Endothelial cell (in vitro differentiated cells): Measurements from ENCODE around the gene SHC2. TPM values are rescaled to one million over a fixed set of nuclear protein-coding genes. Genes with fewer than 3 reads are reported as not detected.

Experiments used
- DNase-seq: peaks from one replicate; pipeline ENCODE4 v3.0.0; 2021; ENCODE audit warnings: low spot score
- H3K27ac Mint-ChIP-seq: one replicate; pipeline ENCODE4 v1.8.0; 2021; ENCODE audit warnings: mixed read lengths, inconsistent platforms; ENCODE audit not compliant: unreplicated experiment
- H3K27me3 Mint-ChIP-seq: one replicate; pipeline ENCODE4 v1.8.0; 2021; ENCODE audit warnings: mild to moderate bottlenecking, moderate library complexity, mixed read lengths, inconsistent platforms; ENCODE audit not compliant: unreplicated experiment
- H3K36me3 Mint-ChIP-seq: one replicate; pipeline ENCODE4 v1.8.0; 2021; ENCODE audit warnings: mild to moderate bottlenecking, low read depth, mixed read lengths, inconsistent platforms; ENCODE audit not compliant: unreplicated experiment
- H3K4me1 Mint-ChIP-seq: one replicate; pipeline ENCODE4 v1.8.0; 2021; ENCODE audit warnings: mild to moderate bottlenecking, mixed read lengths, inconsistent platforms; ENCODE audit not compliant: unreplicated experiment
- H3K4me3 Mint-ChIP-seq: one replicate; pipeline ENCODE4 v1.8.0; 2021; ENCODE audit warnings: mild to moderate bottlenecking, mixed read lengths, inconsistent platforms; ENCODE audit not compliant: unreplicated experiment
- H3K9me3 Mint-ChIP-seq: one replicate; pipeline ENCODE4 v1.8.0; 2021; ENCODE audit warnings: mixed read lengths, inconsistent platforms; ENCODE audit not compliant: unreplicated experiment
- CTCF ChIP-seq: fragments of 200-600 bp; sonication (generic); IDR thresholded peaks from one replicate; pipeline ENCODE4 v1.5.0; 2021; ENCODE audit warnings: antibody characterized with exemption; ENCODE audit not compliant: unreplicated experiment
- total RNA-seq: library from RNA; stranded (reverse); fragmentation: NEBNext Ultra II Directional; extraction: Animal tissue kit (Norgen Biotek cat#: 25700); gene quantifications from one replicate; pipeline ENCODE4 v1.2.1, GENCODE V29; 2021; ENCODE audit not compliant: unreplicated experiment

Gene SHC2
- total RNA-seq, 1 donor from 2014 or later: 46.9 TPM

GRCh38 chr19:372306-372890 is 88.4 kb downstream of the SHC2 start:
- no peaks in the 10 kb centered on the region for H3K4me1 Mint-ChIP-seq
- no peaks in the 10 kb centered on the region for H3K9me3 Mint-ChIP-seq
- H3K36me3 Mint-ChIP-seq: no peaks in the 10 kb centered on the region
- no peak overlapping the region for H3K27ac Mint-ChIP-seq
- no peak for TF ChIP-seq CTCF
- H3K4me3 Mint-ChIP-seq: no peak overlapping the region
- DNase-seq: no peak
- H3K27me3 Mint-ChIP-seq: peaks cover 2% of the 10 kb centered on the region

- DNase-seq: no peak
- no peak for TF ChIP-seq CTCF
- Mint-ChIP-seq H3K27me3 (peaks cover 5% of the 10 kb centered on the region), H3K4me1 (no peaks in the 10 kb centered on the region), H3K4me3 (no peak overlapping the region), H3K27ac (no peak overlapping the region), H3K36me3 (no peaks in the 10 kb centered on the region), H3K9me3 (no peaks in the 10 kb centered on the region)
Measured at GRCh38 chr19:371501-372168, 89.2 kb downstream of the SHC2 start.

GRCh38 chr19:370641-371330 is 90.0 kb downstream of the SHC2 start:
- H3K27ac Mint-ChIP-seq: no peak overlapping the region
- no peaks in the 10 kb centered on the region for H3K9me3 Mint-ChIP-seq
- no peak overlapping the region for H3K4me3 Mint-ChIP-seq
- H3K4me1 Mint-ChIP-seq: no peaks in the 10 kb centered on the region
- no peaks in the 10 kb centered on the region for H3K36me3 Mint-ChIP-seq
- no peak for DNase-seq
- peaks cover 5% of the 10 kb centered on the region for H3K27me3 Mint-ChIP-seq
- TF ChIP-seq CTCF: no peak

GRCh38 chr19:369876-370275 is 91.0 kb downstream of the SHC2 start:
- Mint-ChIP-seq H3K27ac (no peak overlapping the region), H3K4me1 (no peaks in the 10 kb centered on the region), H3K27me3 (peaks cover 7% of the 10 kb centered on the region), H3K4me3 (peak overlapping the region; percentile 26), H3K9me3 (no peaks in the 10 kb centered on the region), H3K36me3 (no peaks in the 10 kb centered on the region)
- no peak for TF ChIP-seq CTCF
- no peak for DNase-seq

GRCh38 chr19:369256-369655 is 91.6 kb downstream of the SHC2 start:
- H3K27ac Mint-ChIP-seq: no peak overlapping the region
- H3K4me3 Mint-ChIP-seq: peak overlapping the region; percentile 26
- H3K9me3 Mint-ChIP-seq: no peaks in the 10 kb centered on the region
- H3K36me3 Mint-ChIP-seq: no peaks in the 10 kb centered on the region
- no peak for TF ChIP-seq CTCF
- no peaks in the 10 kb centered on the region for H3K4me1 Mint-ChIP-seq
- no peak for DNase-seq
- H3K27me3 Mint-ChIP-seq: peaks cover 7% of the 10 kb centered on the region
